Measurements from ENCODE around the gene RARRES2.
"Not testable (repeated sequence)": the region's sequence is repeated elsewhere in the genome, so short reads cannot be mapped to it uniquely, and the experiment has no call there.

DNA sequence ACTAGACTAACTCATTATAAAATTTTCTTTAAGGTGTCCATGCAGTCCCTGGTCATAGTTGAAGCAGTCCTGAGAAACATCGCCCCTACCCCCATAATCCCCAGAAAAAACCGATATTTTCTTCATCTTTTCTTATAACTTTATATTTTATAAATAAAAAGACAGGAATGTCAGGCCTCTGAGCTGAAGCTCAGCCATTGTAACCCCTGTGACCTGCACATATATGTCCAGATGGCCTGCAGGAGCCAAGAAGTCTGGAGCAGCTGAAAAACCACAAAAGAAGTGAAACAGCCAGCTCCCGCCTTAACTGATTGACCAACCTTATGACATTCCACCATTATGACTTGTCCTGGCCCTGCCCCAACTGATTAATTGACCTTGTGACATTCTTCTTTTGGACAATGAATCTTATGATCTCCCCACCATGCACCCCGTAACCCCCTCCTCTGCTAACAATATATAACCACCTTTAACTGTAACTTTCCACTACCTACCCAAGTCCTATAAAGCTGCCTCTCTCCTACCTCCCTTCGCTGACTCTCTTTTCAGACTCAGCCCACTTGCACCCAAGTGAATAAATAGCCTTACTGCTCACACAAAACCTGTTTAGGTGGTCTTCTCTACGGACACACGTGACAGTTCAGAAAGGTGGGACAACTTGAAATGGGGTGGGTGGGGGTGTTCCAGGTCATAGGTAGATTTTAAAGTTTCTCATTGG lies 28.6 kb downstream of the RARRES2 start:
- TF ChIP-seq, protein P1, sequence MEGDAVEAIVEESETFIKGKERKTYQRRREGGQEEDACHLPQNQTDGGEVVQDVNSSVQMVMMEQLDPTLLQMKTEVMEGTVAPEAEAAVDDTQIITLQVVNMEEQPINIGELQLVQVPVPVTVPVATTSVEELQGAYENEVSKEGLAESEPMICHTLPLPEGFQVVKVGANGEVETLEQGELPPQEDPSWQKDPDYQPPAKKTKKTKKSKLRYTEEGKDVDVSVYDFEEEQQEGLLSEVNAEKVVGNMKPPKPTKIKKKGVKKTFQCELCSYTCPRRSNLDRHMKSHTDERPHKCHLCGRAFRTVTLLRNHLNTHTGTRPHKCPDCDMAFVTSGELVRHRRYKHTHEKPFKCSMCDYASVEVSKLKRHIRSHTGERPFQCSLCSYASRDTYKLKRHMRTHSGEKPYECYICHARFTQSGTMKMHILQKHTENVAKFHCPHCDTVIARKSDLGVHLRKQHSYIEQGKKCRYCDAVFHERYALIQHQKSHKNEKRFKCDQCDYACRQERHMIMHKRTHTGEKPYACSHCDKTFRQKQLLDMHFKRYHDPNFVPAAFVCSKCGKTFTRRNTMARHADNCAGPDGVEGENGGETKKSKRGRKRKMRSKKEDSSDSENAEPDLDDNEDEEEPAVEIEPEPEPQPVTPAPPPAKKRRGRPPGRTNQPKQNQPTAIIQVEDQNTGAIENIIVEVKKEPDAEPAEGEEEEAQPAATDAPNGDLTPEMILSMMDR (conservative IDR thresholded peaks at IDR 0.05), result not testable (repeated sequence)
- not testable (repeated sequence) for TF ChIP-seq EZH2 (IDR thresholded peaks at IDR 0.05; ENCODE audit: low read depth)

Data from PC-9 (cell line).